Measurements from ENCODE around the gene TFEC.

Gene TFEC

GRCh38 chr7:115885550-115885949, 145.0 kb downstream of the TFEC start:
- in situ Hi-C loops (cut with HindIII; ENCODE audit: low sequenced_read_pairs), result no loop called here
- no peak overlapping the region for H3K4me3 ChIP-seq (ENCODE audit: low read depth, low read length)
- no peak for TF ChIP-seq CTCF (IDR thresholded peaks at IDR 0.05; ENCODE audit: low read depth, low read length)
- no peak for DNase-seq (ENCODE audit: low read depth, low spot score)

Data from astrocyte of the spinal cord (primary cell).